ENCODE data around the gene GNAS. TPM values are rescaled to one million over a fixed set of nuclear protein-coding genes. Genes with fewer than 3 reads are reported as not detected.

Gene GNAS
- total RNA-seq, 1 donor from 2014 or later = 1,218 TPM

DNA sequence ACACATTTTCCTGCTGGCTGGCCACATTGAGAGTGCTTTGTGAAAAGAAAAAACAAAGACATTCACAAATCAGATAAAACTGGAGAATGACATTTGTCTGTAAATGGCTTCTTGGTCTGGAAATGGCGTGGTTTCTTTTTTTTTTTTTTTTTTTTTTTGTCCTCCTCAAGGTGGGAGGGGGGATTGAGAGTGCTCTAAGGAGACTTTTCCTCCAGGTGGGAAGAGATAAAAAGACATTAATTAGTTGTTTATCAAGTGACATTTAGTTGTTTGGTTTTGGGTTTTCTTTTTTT is 40.4 kb downstream of the GNAS start:
- H3K27ac Mint-ChIP-seq = peak overlapping the region; percentile 98
- peaks cover 53% of the 10 kb centered on the region for H3K4me1 Mint-ChIP-seq

GRCh38 chr20:58893355-58894120 is 41.0 kb downstream of the GNAS start:
- TF ChIP-seq, protein P1, sequence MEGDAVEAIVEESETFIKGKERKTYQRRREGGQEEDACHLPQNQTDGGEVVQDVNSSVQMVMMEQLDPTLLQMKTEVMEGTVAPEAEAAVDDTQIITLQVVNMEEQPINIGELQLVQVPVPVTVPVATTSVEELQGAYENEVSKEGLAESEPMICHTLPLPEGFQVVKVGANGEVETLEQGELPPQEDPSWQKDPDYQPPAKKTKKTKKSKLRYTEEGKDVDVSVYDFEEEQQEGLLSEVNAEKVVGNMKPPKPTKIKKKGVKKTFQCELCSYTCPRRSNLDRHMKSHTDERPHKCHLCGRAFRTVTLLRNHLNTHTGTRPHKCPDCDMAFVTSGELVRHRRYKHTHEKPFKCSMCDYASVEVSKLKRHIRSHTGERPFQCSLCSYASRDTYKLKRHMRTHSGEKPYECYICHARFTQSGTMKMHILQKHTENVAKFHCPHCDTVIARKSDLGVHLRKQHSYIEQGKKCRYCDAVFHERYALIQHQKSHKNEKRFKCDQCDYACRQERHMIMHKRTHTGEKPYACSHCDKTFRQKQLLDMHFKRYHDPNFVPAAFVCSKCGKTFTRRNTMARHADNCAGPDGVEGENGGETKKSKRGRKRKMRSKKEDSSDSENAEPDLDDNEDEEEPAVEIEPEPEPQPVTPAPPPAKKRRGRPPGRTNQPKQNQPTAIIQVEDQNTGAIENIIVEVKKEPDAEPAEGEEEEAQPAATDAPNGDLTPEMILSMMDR (IDR thresholded peaks at IDR 0.05; ENCODE audit: unreplicated experiment) = no peak
- DNase-seq (ENCODE audit: low spot score in 2 of 2, unreplicated experiment in 2 of 2) = no peak
- Mint-ChIP-seq H3K27ac (peak overlapping the region; percentile 79), H3K4me1 (peaks cover 55% of the 10 kb centered on the region), H3K36me3 (peaks cover 3% of the 10 kb centered on the region), H3K9me3 (no peaks in the 10 kb centered on the region), H3K4me3 (peak overlapping the region; percentile 93), H3K27me3 (ENCODE audit: low read depth) (no peaks in the 10 kb centered on the region)

More for the DNA sequence above, 40.4 kb downstream of the GNAS start:
- H3K4me3 Mint-ChIP-seq = peak overlapping the region; percentile 93
- DNase-seq (ENCODE audit: low spot score in 2 of 2, unreplicated experiment in 2 of 2) = no peak
- TF ChIP-seq, protein P1 (IDR thresholded peaks at IDR 0.05; ENCODE audit: unreplicated experiment) = no peak
- peaks cover 2% of the 10 kb centered on the region for H3K36me3 Mint-ChIP-seq
- H3K27me3 Mint-ChIP-seq (ENCODE audit: low read depth) = no peaks in the 10 kb centered on the region
- H3K9me3 Mint-ChIP-seq = no peaks in the 10 kb centered on the region

- no peak for DNase-seq (ENCODE audit: low spot score in 2 of 2, unreplicated experiment in 2 of 2)
- Mint-ChIP-seq H3K27me3 (ENCODE audit: low read depth) (no peaks in the 10 kb centered on the region), H3K4me3 (peak overlapping the region; percentile 93), H3K4me1 (peaks cover 67% of the 10 kb centered on the region), H3K27ac (peak overlapping the region; percentile 79), H3K9me3 (no peaks in the 10 kb centered on the region), H3K36me3 (peaks cover 6% of the 10 kb centered on the region)
- TF ChIP-seq, protein P1 (IDR thresholded peaks at IDR 0.05; ENCODE audit: unreplicated experiment) = no peak
Observed at GRCh38 chr20:58894652-58895447, 42.3 kb downstream of the GNAS start.

GRCh38 chr20:58895448-58896180 is 43.1 kb downstream of the GNAS start:
- no peak for DNase-seq (ENCODE audit: low spot score in 2 of 2, unreplicated experiment in 2 of 2)
- peaks cover 6% of the 10 kb centered on the region for H3K36me3 Mint-ChIP-seq
- H3K27me3 Mint-ChIP-seq (ENCODE audit: low read depth) = no peaks in the 10 kb centered on the region
- peaks cover 73% of the 10 kb centered on the region for H3K4me1 Mint-ChIP-seq
- TF ChIP-seq, protein P1 (IDR thresholded peaks at IDR 0.05; ENCODE audit: unreplicated experiment) = no peak
- H3K27ac Mint-ChIP-seq = peak overlapping the region; percentile 79
- H3K9me3 Mint-ChIP-seq = no peaks in the 10 kb centered on the region
- H3K4me3 Mint-ChIP-seq = peak overlapping the region; percentile 9

DNA sequence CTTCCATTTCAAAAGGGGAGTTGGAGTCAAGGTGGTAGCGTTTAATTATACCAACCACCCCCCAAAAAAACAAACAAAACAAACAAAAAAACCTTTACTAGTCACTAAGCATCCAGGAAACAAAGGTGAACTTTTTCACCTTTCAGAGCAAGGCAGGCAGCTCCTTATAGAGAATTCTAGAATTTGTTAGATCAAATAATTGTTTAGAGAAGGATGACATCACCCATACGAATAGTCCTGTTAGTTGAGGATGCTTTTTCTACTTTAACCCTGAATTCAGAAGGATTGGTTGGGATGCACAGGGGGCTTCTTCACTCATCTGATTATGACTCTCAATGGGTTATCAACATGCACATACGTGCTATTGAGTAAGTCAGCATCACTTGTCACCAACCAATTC is 44.3 kb downstream of the GNAS start:
- Mint-ChIP-seq H3K36me3 (peaks cover 6% of the 10 kb centered on the region), H3K27me3 (ENCODE audit: low read depth) (no peaks in the 10 kb centered on the region), H3K27ac (peak overlapping the region; percentile 16), H3K9me3 (no peaks in the 10 kb centered on the region), H3K4me1 (peaks cover 83% of the 10 kb centered on the region), H3K4me3 (no peak overlapping the region)
- DNase-seq (ENCODE audit: low spot score in 2 of 2, unreplicated experiment in 2 of 2) = no peak
- TF ChIP-seq, protein P1 (IDR thresholded peaks at IDR 0.05; ENCODE audit: unreplicated experiment) = no peak
